Measurements from ENCODE around the gene LCMT2. TPM values are rescaled to one million over a fixed set of nuclear protein-coding genes. Genes with fewer than 3 reads are reported as not detected.
A peak's percentile ranks its signal among the peaks of the same experiment; 100 is the strongest.

LCMT2 gene
- total RNA-seq, 1 donor, result 6.9 TPM

DNA sequence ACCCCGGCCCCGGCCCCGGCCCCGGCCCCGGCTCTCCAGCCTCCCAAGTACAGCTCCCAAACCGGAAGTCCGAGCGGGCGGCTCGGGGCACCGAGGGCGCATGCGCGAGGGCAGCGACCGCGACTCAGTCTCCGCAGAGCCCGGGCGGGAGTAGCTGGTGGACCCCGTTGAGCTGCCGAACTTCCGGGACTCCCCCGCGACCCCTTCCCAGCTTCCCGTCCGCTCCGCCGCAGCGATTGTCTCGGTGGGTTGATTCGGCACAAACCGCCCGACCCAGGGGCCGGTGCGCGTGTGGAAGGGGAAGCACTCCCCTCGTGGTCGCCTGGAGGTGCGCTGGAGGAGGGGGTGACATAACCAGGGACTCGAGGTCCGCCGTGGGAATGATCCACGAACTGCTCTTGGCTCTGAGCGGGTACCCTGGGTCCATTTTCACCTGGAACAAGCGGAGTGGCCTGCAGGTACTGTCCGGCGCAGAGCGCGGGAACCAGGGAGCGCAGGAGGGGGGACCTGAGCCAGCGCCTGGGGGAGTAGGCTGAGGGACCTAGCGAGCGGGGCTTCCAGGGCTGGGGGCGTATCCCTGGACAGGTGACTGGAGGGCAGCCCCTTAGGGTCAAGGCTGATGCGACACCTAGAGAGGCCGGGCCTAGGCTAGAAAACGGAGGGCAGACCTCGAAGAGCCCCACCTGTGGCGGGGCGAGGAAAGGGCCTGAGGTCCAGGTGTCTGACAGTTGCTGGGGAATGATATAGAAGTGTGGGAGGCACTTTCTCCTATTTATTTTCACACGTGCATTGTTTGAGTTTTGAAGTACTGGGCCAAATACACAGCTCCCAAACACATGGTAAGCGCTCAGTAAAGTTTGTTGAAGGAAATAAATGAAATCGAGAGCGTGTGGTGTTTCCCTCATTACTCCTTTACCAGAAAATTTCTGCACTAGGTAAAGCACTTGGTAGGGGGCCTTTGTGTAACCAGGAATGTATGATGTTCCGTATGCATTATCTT is 40.9 kb upstream of the LCMT2 start, which contains the start of the genes TUBGCP4 and ZSCAN29:
Gene TUBGCP4, plus strand, starts transcription at position 127 of the 1,000 bp plus-strand sequence. Its CDS starts 254 bp downstream, at position 381.
Gene ZSCAN29, minus strand, starts transcription at position 69 of the 1,000 bp plus-strand sequence. CDS start 1,130 bp downstream, outside the sequence.
- peak; percentile 97 for DNase-seq (ENCODE audit: insufficient read length, low spot score, missing footprints)
- Histone ChIP-seq H3K9me3 (ENCODE audit: low read depth, low read length) (no peaks in the 10 kb centered on the region), H3K79me2 (ENCODE audit: insufficient read depth, low read length) (peaks cover 48% of the 10 kb centered on the region), H3K27ac (ENCODE audit: low read depth, low read length) (peak within 1 kb of the TSS; percentile 48), H3K36me3 (ENCODE audit: insufficient read depth, low read length) (peaks cover 12% of the 10 kb centered on the region), H4K20me1 (ENCODE audit: insufficient read depth, low read length) (peaks cover 10% of the 10 kb centered on the region), H2AFZ (ENCODE audit: low read length) (peak within 1 kb of the TSS; percentile 98), H3K4me1 (ENCODE audit: insufficient read depth, low read length) (peaks cover 17% of the 10 kb centered on the region), H3K4me2 (ENCODE audit: insufficient read depth, low read length) (peak within 1 kb of the TSS; percentile 93), H3K4me3 (ENCODE audit: insufficient read depth, low read length) (peak within 1 kb of the TSS; percentile 96), H3K27me3 (ENCODE audit: insufficient read depth, low read length) (no peaks in the 10 kb centered on the region)
- TF ChIP-seq, protein P1, sequence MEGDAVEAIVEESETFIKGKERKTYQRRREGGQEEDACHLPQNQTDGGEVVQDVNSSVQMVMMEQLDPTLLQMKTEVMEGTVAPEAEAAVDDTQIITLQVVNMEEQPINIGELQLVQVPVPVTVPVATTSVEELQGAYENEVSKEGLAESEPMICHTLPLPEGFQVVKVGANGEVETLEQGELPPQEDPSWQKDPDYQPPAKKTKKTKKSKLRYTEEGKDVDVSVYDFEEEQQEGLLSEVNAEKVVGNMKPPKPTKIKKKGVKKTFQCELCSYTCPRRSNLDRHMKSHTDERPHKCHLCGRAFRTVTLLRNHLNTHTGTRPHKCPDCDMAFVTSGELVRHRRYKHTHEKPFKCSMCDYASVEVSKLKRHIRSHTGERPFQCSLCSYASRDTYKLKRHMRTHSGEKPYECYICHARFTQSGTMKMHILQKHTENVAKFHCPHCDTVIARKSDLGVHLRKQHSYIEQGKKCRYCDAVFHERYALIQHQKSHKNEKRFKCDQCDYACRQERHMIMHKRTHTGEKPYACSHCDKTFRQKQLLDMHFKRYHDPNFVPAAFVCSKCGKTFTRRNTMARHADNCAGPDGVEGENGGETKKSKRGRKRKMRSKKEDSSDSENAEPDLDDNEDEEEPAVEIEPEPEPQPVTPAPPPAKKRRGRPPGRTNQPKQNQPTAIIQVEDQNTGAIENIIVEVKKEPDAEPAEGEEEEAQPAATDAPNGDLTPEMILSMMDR (IDR thresholded peaks at IDR 0.05; ENCODE audit: extremely low read depth, low read depth, low read length), result peak; percentile 9

DNA sequence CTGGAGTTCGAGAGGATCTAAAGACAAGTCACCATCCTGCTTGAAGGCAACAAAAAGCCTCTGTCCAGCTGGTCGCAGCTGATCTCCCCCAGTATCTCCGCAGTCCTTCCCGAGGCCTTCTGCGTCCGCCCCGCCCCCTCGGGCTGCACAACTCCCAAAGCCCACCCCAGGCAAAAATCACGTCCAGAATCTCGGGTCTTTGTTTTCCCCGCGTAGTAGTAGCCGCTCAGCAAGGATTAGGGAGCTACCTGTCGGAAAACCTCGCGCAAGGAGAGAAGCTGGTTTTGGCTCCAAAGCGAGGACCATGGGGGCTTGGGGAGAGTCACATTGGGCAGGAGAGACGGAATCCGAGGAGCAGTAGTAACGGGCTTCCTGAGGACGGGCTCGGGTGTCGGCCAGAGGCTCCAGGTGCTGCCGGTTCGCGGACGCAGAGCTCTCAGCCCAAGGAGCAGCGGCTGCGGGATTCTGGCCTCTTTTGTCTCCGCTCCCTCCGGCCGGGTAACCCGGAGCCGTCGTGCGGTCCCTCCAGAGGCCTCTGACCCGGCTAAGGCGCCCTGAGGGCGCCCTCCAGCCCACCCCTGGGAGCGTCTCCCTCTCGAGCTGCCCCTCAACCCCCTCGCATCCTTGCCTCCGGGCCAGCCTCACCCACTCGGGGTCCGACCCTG is 40.1 kb upstream of the LCMT2 start:
- Histone ChIP-seq H4K20me1 (ENCODE audit: insufficient read depth, low read length) (peaks cover 6% of the 10 kb centered on the region), H2AFZ (ENCODE audit: low read length) (peak overlapping the region; percentile 82), H3K36me3 (ENCODE audit: insufficient read depth, low read length) (peaks cover 20% of the 10 kb centered on the region), H3K4me2 (ENCODE audit: insufficient read depth, low read length) (peak overlapping the region; percentile 93), H3K4me3 (ENCODE audit: insufficient read depth, low read length) (peak overlapping the region; percentile 96), H3K27ac (ENCODE audit: low read depth, low read length) (peak overlapping the region; percentile 48), H3K9me3 (ENCODE audit: low read depth, low read length) (no peaks in the 10 kb centered on the region), H3K4me1 (ENCODE audit: insufficient read depth, low read length) (peaks cover 17% of the 10 kb centered on the region), H3K27me3 (ENCODE audit: insufficient read depth, low read length) (no peaks in the 10 kb centered on the region), H3K79me2 (ENCODE audit: insufficient read depth, low read length) (peaks cover 50% of the 10 kb centered on the region)
- peak; percentile 83 for DNase-seq (ENCODE audit: insufficient read length, low spot score, missing footprints)
- TF ChIP-seq, protein P1 (IDR thresholded peaks at IDR 0.05; ENCODE audit: extremely low read depth, low read depth, low read length), result no peak

DNA sequence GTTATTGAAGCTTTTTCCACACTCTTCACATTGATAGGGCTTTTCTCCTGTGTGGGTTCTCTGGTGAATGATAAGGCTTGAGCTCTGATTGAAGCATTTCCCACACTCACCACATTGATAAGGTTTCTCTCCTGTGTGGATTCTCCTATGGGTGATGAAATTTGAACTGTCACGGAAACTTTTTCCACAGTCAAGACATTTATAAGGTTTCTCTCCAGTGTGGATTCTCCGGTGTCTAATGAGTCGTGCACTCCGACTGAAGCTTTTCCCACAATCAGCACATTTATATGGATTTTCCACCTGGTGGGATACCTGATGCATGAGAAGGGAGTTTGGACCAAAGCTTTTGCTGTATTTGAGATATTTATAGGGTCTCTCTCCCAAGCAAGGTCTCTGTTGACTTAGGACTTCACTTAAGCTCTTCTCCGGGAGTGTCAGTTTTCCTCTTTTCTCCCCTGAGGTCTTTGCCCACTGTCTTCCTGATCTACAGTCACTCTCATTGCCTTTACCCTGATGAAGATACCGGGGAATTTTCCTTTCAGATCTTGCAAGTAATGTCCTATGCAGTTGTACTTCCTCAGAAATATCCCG is 31.0 kb upstream of the LCMT2 start:
- TF ChIP-seq, protein P1 (IDR thresholded peaks at IDR 0.05; ENCODE audit: extremely low read depth, low read depth, low read length), result no peak
- H3K4me1 ChIP-seq (ENCODE audit: insufficient read depth, low read length), result no peaks in the 10 kb centered on the region
- H3K79me2 ChIP-seq (ENCODE audit: insufficient read depth, low read length), result peaks cover 2% of the 10 kb centered on the region
- no peak overlapping the region for H3K27ac ChIP-seq (ENCODE audit: low read depth, low read length)
- no peak for DNase-seq (ENCODE audit: insufficient read length, low spot score, missing footprints)
- no peak overlapping the region for H3K4me2 ChIP-seq (ENCODE audit: insufficient read depth, low read length)
- H4K20me1 ChIP-seq (ENCODE audit: insufficient read depth, low read length), result no peaks in the 10 kb centered on the region
- H3K4me3 ChIP-seq (ENCODE audit: insufficient read depth, low read length), result no peak overlapping the region
- no peak overlapping the region for H2AFZ ChIP-seq (ENCODE audit: low read length)
- H3K36me3 ChIP-seq (ENCODE audit: insufficient read depth, low read length), result peaks cover 73% of the 10 kb centered on the region
- no peaks in the 10 kb centered on the region for H3K27me3 ChIP-seq (ENCODE audit: insufficient read depth, low read length)
- peaks cover 40% of the 10 kb centered on the region for H3K9me3 ChIP-seq (ENCODE audit: low read depth, low read length)

Data from osteoblast (primary cell).